ENCODE results near the gene EPHB2. TPM values are rescaled to one million over a fixed set of nuclear protein-coding genes. Genes with fewer than 3 reads are reported as not detected.

EPHB2 gene
- total and polyA plus RNA-seq, 2 donors from 2014 or later = 3.0 to 9.5 TPM

- Histone ChIP-seq H3K9ac (ENCODE audit: low read length in 3 of 3) (no peak overlapping the region), H3K27me3 (ENCODE audit: control insufficient read depth, insufficient read depth, low read length) (no peaks in the 10 kb centered on the region), H3K27ac (ENCODE audit: low read depth in 2 of 2, low read length in 2 of 2) (no peak overlapping the region), H3K4me3 (ENCODE audit: low read length in 3 of 3) (no peak overlapping the region), H3K9me3 (ENCODE audit: control insufficient read depth in 2 of 3, insufficient read depth in 1 of 3, low read length in 3 of 3) (no peaks in the 10 kb centered on the region), H3K36me3 (ENCODE audit: control insufficient read depth in 2 of 3, insufficient read depth in 3 of 3, low read length in 3 of 3) (peaks cover 0 to 3% (median 0%) of the 10 kb centered on the region in 3 donors), H3K4me1 (ENCODE audit: control insufficient read depth in 2 of 3, insufficient read depth in 2 of 3, low read depth in 1 of 3, low read length in 3 of 3) (peaks cover 0 to 2% (median 1%) of the 10 kb centered on the region in 3 donors)
- FAIRE-seq (no peak), DNase-seq (no peak)
- no peak for TF ChIP-seq CTCF (IDR thresholded peaks at IDR 0.05; ENCODE audit: borderline replicate concordance, extremely low read depth, insufficient read depth)
- intact Hi-C loops (cut with DNase I) = no loop called here
These were observed 84.7 kb downstream of the EPHB2 start for GRCh38 chr1:22795366-22795714.

- H3K4me1 ChIP-seq (ENCODE audit: control insufficient read depth in 2 of 3, insufficient read depth in 2 of 3, low read depth in 1 of 3, low read length in 3 of 3) = peaks cover 0 to under 1% (median 0%) of the 10 kb centered on the region in 3 donors
- FAIRE-seq = no peak
- H3K9ac ChIP-seq (ENCODE audit: low read length in 3 of 3) = no peak overlapping the region
- H3K27me3 ChIP-seq (ENCODE audit: control insufficient read depth, insufficient read depth, low read length) = no peaks in the 10 kb centered on the region
- intact Hi-C loops (cut with DNase I) = no loop called here
- no peak for DNase-seq
- TF ChIP-seq CTCF (IDR thresholded peaks at IDR 0.05; ENCODE audit: borderline replicate concordance, extremely low read depth, insufficient read depth) = no peak
- peaks cover 0 to 2% (median 0%) of the 10 kb centered on the region in 3 donors for H3K36me3 ChIP-seq (ENCODE audit: control insufficient read depth in 2 of 3, insufficient read depth in 3 of 3, low read length in 3 of 3)
- H3K27ac ChIP-seq (ENCODE audit: low read depth in 2 of 2, low read length in 2 of 2) = no peak overlapping the region
- no peaks in the 10 kb centered on the region for H3K9me3 ChIP-seq (ENCODE audit: control insufficient read depth in 2 of 3, insufficient read depth in 1 of 3, low read length in 3 of 3)
- no peak overlapping the region for H3K4me3 ChIP-seq (ENCODE audit: low read length in 3 of 3)
These were observed 86.0 kb downstream of the EPHB2 start for GRCh38 chr1:22796642-22797041.

- Histone ChIP-seq H3K27me3 (ENCODE audit: control insufficient read depth, insufficient read depth, low read length) (no peaks in the 10 kb centered on the region), H3K4me3 (ENCODE audit: low read length in 3 of 3) (no peak overlapping the region), H3K4me1 (ENCODE audit: control insufficient read depth in 2 of 3, insufficient read depth in 2 of 3, low read depth in 1 of 3, low read length in 3 of 3) (no peaks in the 10 kb centered on the region), H3K27ac (ENCODE audit: low read depth in 2 of 2, low read length in 2 of 2) (no peak overlapping the region), H3K9ac (ENCODE audit: low read length in 3 of 3) (no peak overlapping the region), H3K36me3 (ENCODE audit: control insufficient read depth in 2 of 3, insufficient read depth in 3 of 3, low read length in 3 of 3) (no peaks in the 10 kb centered on the region), H3K9me3 (ENCODE audit: control insufficient read depth in 2 of 3, insufficient read depth in 1 of 3, low read length in 3 of 3) (no peaks in the 10 kb centered on the region)
- no peak for TF ChIP-seq CTCF (IDR thresholded peaks at IDR 0.05; ENCODE audit: borderline replicate concordance, extremely low read depth, insufficient read depth)
- intact Hi-C loops (cut with DNase I) = no loop called here
- FAIRE-seq = no peak
- DNase-seq = no peak
These were observed 87.4 kb downstream of the EPHB2 start for GRCh38 chr1:22798083-22798482.

GRCh38 chr1:22799971-22800370 lies 89.3 kb downstream of the EPHB2 start:
- H3K36me3 ChIP-seq (ENCODE audit: control insufficient read depth in 2 of 3, insufficient read depth in 3 of 3, low read length in 3 of 3) = no peaks in the 10 kb centered on the region
- no peaks in the 10 kb centered on the region for H3K9me3 ChIP-seq (ENCODE audit: control insufficient read depth in 2 of 3, insufficient read depth in 1 of 3, low read length in 3 of 3)
- DNase-seq = peak in 2 of 5 donors; percentile 67 to 81
- no peak overlapping the region for H3K9ac ChIP-seq (ENCODE audit: low read length in 3 of 3)
- H3K27ac ChIP-seq (ENCODE audit: low read depth in 2 of 2, low read length in 2 of 2) = no peak overlapping the region
- FAIRE-seq = no peak
- intact Hi-C loops (cut with DNase I) = no loop called here
- TF ChIP-seq CTCF (IDR thresholded peaks at IDR 0.05; ENCODE audit: borderline replicate concordance, extremely low read depth, insufficient read depth) = no peak
- H3K4me1 ChIP-seq (ENCODE audit: control insufficient read depth in 2 of 3, insufficient read depth in 2 of 3, low read depth in 1 of 3, low read length in 3 of 3) = no peaks in the 10 kb centered on the region
- no peak overlapping the region for H3K4me3 ChIP-seq (ENCODE audit: low read length in 3 of 3)
- H3K27me3 ChIP-seq (ENCODE audit: control insufficient read depth, insufficient read depth, low read length) = no peaks in the 10 kb centered on the region

Measured in kidney (tissue), 14 donors.